K562 (cell line): ENCODE measurements around the gene OR10D3. TPM values are rescaled to one million over a fixed set of nuclear protein-coding genes. Genes with fewer than 3 reads are reported as not detected.
A peak's percentile ranks its signal among the peaks of the same experiment; 100 is the strongest.

Experiments used
- ARID3B ChIP-seq: fragments of 250-450 bp; sonication (Bioruptor Pico); IDR thresholded peaks from 2 replicates; pipeline ENCODE4 v1.4.0; 2020; ENCODE audit warnings: borderline replicate concordance
- BCLAF1 ChIP-seq, 2 experiments: fragments of 450-650 bp in 1 of 2; IDR thresholded peaks; 2 replicates each; pipeline ENCODE4 v1.6.1; 2011 to 2017; ENCODE audit warnings: low read depth in 2 of 2, antibody characterized with exemption in 1 of 2, borderline replicate concordance in 1 of 2, low read length in 1 of 2, mild to moderate bottlenecking in 1 of 2, mixed read lengths in 1 of 2; ENCODE audit not compliant: control insufficient read depth in 1 of 2
- IFI16 ChIP-seq: fragments of 250-450 bp; sonication (Bioruptor Pico); IDR thresholded peaks from 2 replicates; pipeline ENCODE4 v2.1.2; 2022; ENCODE audit warnings: mild to moderate bottlenecking, inconsistent platforms
- MCM3 ChIP-seq: fragments of 450-650 bp; IDR thresholded peaks from 2 replicates; pipeline ENCODE4 v1.6.1; 2016
- MECOM ChIP-seq: fragments of 250-450 bp; sonication (Bioruptor Pico); IDR thresholded peaks from 2 replicates; pipeline ENCODE4 v1.8.0; 2022; ENCODE audit warnings: inconsistent platforms
- PKNOX1 ChIP-seq: fragments of 450-650 bp; IDR thresholded peaks from 2 replicates; pipeline ENCODE4 v1.6.1; 2016
- POLR2AphosphoS2 ChIP-seq: IDR thresholded peaks from 2 replicates; pipeline ENCODE4 v1.6.1; 2012; ENCODE audit warnings: low read length, improper control_type of control experiment
- SAFB ChIP-seq: fragments of 200-400 bp; formaldehyde crosslinking; IDR thresholded peaks from 2 replicates; pipeline ENCODE4 v1.6.1; 2017; ENCODE audit warnings: low read depth, low read length, borderline replicate concordance
- SAP30 ChIP-seq: fragments of 200-600 bp; sonication (generic); IDR thresholded peaks from 2 replicates; pipeline ENCODE4 v1.6.1; 2012; ENCODE audit warnings: borderline replicate concordance, low read depth, mild to moderate bottlenecking, moderate library complexity, low read length, control low read depth, inconsistent platforms; ENCODE audit not compliant: insufficient read depth, poor library complexity, severe bottlenecking
- SIN3B ChIP-seq: fragments of 450-650 bp; IDR thresholded peaks from 2 replicates; pipeline ENCODE4 v1.6.1; 2017; ENCODE audit warnings: low read depth, mild to moderate bottlenecking, moderate library complexity
- ZBTB11 ChIP-seq, 3 experiments: fragments of 200-800 bp in 1 of 3; fragments of 250-450 bp in 1 of 3; fragments of 450-650 bp in 1 of 3; sonication (Bioruptor Pico) in 1 of 3; sonication (Bioruptor generic) in 1 of 3; formaldehyde crosslinking in 1 of 3; IDR thresholded peaks; 2 replicates each; pipeline versions ENCODE4 v1.6.1 to v1.8.0; 2016 to 2022; ENCODE audit warnings: mild to moderate bottlenecking in 2 of 3, missing genetic modification characterization in 2 of 3, missing compliant biosample characterization in 1 of 3, moderate library complexity in 1 of 3
- ZNF232 ChIP-seq: sonication (generic); formaldehyde crosslinking; IDR thresholded peaks from 2 replicates; pipeline ENCODE4 v1.8.0; 2022; ENCODE audit warnings: mild to moderate bottlenecking, missing genetic modification reagents
- ZNF24 ChIP-seq: fragments of 450-650 bp; IDR thresholded peaks from 2 replicates; pipeline ENCODE4 v1.6.1; 2016
- ZNF354B ChIP-seq: fragments of 250-450 bp; sonication (Bioruptor Pico); IDR thresholded peaks from 2 replicates; pipeline ENCODE4 v1.4.0; 2020
- ZNF561 ChIP-seq: fragments of 450-650 bp; formaldehyde crosslinking; conservative IDR thresholded peaks from 2 replicates; pipeline ENCODE4 v1.4.0; 2020; ENCODE audit warnings: mild to moderate bottlenecking, moderate library complexity
- ZNF644 ChIP-seq: fragments of 200-800 bp; sonication (Bioruptor generic); IDR thresholded peaks from 2 replicates; pipeline ENCODE4 v1.6.1; 2016; ENCODE audit warnings: low read depth, missing genetic modification characterization, missing compliant biosample characterization
- ZNF785 ChIP-seq: fragments of 250-450 bp; sonication (Bioruptor Pico); IDR thresholded peaks from 2 replicates; pipeline ENCODE4 v1.4.0; 2020; ENCODE audit warnings: mild to moderate bottlenecking
- polyA plus RNA-seq, 8 experiments: library from polyadenylated mRNA; depleted of rRNA in 4 of 8; stranded (reverse) in 5 of 8; unstranded in 3 of 8; fragments of >200 nt; fragmentation: Nextera tagmentation in 2 of 8; fragmentation: Illumina TruSeq in 1 of 8; extraction: Ambion mirVana in 2 of 8; extraction: Trizol in 1 of 8; gene quantifications; 2 replicates each; pipeline versions ENCODE4 v1.2.1 to v1.2.3, GENCODE V29; 2011 to 2014; ENCODE audit warnings: inconsistent platforms in 1 of 8, missing spikeins in 1 of 8
- total RNA-seq, 7 experiments: library from RNA; depleted of rRNA in 6 of 7; stranded (reverse); fragments of >200 nt in 6 of 7; fragmentation: Illumina TruSeq in 2 of 7; extraction: Trizol in 2 of 7; gene quantifications; 2 replicates each; pipeline versions ENCODE4 v1.2.1 to v1.2.3, GENCODE V29; 2011 to 2021; ENCODE audit warnings: low replicate concordance in 1 of 7

Gene OR10D3
- total and polyA plus RNA-seq, 9 of the 15 experiments (the other 6 are each of a cell fraction or from before 2014, with no cell fraction given), result 0.07 to 2.9 (median 0.80) TPM; not detected in 1

DNA sequence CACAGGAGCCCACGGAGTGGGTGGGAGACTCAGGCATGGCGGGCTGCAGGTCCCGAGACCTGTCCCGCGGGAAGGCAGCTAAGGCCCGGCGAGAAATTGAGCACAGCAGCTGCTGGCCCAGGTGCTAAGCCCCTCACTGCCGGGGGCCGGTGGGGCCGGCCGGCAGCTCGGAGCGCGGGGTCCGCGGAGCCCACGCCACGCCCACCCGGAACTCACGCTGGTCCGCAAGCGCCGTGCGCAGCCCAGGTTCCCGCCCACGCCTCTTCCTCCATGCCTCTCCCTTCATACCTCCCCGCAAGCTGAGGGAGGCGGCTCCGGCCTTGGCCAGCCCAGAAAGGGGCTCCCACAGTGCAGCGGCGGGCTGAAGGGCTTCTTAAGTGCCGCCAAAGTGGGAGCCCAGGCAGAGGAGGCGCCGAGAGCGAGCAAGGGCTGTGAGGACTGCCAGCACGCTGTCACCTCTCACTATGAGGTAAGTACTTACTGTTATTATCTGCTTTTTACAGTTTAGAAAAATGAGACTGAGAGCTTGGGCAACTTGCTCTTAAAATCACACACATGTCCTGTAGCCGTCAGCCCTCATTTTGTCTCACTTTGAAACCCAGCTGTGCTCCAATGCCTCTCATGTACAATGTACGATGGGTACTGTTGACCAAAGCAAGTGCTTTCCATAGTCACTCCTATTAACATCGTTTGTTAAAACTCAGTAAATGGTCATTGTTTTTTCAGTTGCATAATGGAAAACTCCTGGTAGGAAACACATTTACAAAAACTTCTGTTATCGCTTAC lies 12.2 kb upstream of the OR10D3 start (continued):
- TF ChIP-seq PKNOX1 (0 out of 2 replicates have a peak, but pooled peaks have one; percentile 13), ZBTB11 (CRISPR knock-in tag; IDR thresholded peaks at IDR 0.05) (no peak), SAFB (peak; percentile 74; the same call in 1 of the 2 replicates), POLR2AphosphoS2 (no peak), SAP30 (peak; percentile 29), ZNF785 (no peak), MECOM (CRISPR knock-in tag) (no peak), ZNF644 (peak; percentile 49; the same call in 1 of the 2 replicates), ZNF24 (no peak), MCM3 (no peak), ZNF232 (CRISPR knock-in tag) (no peak), IFI16 (CRISPR knock-in tag) (no peak), ZNF354B (CRISPR knock-in tag) (no peak), SIN3B (no peak), ARID3B (CRISPR knock-in tag) (no peak), BCLAF1 (IDR thresholded peaks at IDR 0.05; ENCODE audit: borderline replicate concordance in 1 of 2, control insufficient read depth in 1 of 2, low read depth in 2 of 2, low read length in 1 of 2) (no peak), ZNF561 (no peak)
